ENCODE results near the gene PANK2.
"Not testable (repeated sequence)": the region's sequence is repeated elsewhere in the genome, so short reads cannot be mapped to it uniquely, and the experiment has no call there.

PANK2 gene

GRCh38 chr20:3925899-3926638, 36.9 kb downstream of the PANK2 start:
- in situ Hi-C loops (cut with MboI; ENCODE audit: low sequenced_read_pairs), result no loop called here

DNA sequence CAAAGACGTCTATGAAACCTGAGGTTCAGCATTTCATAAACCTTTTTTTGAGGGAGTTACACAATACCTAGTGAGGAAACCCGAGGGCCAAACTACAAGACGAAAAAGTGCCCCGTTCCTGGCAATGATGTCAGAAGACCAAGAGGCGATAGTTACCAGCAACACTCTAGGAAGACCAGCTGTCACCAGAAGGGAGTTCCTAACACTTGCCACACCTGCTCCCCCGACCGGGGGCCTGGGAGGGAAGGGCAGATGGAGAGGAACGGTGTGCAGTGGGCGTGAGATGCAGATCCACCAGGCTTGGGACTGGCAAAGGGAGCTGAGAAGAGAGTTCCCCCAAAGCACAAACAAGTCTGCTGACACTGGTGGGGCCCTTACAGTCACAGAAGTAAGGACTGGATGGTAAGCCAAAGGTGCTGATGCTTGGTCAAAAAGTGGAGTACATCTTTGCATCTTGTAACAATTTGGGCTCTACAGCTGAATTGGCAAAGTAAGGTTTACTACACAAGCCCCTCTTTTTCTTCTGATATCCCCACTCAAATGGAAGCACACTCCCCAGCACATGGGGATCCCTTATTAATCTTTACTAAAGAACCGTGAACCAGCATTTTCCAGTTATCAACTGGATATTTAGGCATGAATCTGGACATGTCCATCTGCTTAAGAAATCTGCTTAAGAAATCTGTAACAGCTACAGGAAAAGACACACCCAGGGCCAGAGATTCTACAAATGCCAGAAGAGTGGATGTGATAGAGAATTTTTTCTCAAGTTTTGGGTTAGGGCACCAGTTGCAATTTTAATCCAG, 38.5 kb downstream of the PANK2 start:
- in situ Hi-C loops (cut with MboI; ENCODE audit: low sequenced_read_pairs), result no loop called here

GRCh38 chr20:3929713-3930060, 40.5 kb downstream of the PANK2 start:
- in situ Hi-C loops (cut with MboI; ENCODE audit: low sequenced_read_pairs), result no loop called here

- in situ Hi-C loops (cut with MboI; ENCODE audit: low sequenced_read_pairs), result no loop called here
Measured at GRCh38 chr20:3930265-3931206, 41.3 kb downstream of the PANK2 start.

DNA sequence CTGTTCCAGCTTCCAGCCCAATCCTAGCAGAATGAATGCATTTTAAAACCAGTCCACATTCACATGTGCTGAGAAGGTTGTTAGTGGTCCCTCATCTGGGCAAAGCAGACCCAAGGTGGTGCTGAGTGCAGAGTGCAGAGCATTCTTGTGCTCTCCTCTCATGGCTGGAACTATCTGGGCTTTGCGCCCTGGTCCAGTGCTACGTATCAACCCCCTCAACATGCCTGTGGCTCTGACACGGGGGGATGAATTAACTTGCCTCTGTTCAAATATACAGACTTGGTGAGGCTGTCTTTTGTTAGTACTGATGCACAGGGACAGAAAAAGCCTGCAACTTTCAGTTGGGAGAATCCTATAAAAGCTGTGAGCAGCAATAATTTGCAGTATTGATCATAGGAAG, 42.5 kb downstream of the PANK2 start:
- in situ Hi-C loops (cut with MboI; ENCODE audit: low sequenced_read_pairs), result no loop called here

- in situ Hi-C loops (cut with MboI; ENCODE audit: low sequenced_read_pairs), result no loop called here
Measured at GRCh38 chr20:3932277-3932676, 43.1 kb downstream of the PANK2 start.

DNA sequence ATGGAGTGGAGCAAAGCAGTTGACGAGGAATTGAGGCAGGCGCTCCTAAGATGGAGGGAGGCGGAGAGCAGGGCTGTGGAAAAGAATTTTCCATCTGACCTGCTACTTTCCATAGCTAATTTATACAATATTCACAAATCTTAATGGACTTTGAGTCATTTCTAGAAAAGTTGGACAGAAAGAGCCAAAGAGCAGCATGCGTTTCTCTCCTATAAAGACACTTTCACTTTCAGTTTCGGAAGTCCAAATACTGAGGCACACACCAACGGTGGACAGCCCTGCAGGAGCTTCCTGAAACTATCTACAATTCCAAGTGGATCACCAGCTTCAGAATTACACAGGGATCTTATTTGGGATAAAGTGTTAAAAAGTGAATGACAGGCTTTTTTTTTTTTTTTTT, 43.5 kb downstream of the PANK2 start:
- in situ Hi-C loops (cut with MboI; ENCODE audit: low sequenced_read_pairs), result no loop called here

DNA sequence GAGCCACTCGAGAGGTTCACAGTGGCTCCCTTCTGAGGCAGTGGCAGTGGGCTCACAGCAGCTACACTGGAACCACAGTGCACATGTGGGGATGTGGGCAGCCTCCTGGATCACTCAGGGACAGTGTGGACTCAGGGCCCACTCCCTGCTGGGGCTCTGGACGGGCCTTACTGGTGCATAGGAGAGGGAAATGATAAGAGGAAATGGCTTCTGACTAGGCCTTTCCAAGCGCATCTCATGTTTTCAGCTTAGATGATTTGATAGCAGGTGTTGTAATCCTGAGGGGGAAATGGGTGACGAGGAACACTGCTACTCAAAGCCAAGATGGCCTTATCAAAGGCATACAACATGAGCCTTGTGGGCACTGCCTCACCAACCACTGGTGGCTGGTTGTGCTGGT, 44.0 kb downstream of the PANK2 start:
- in situ Hi-C loops (cut with MboI; ENCODE audit: low sequenced_read_pairs), result no loop called here

DNA sequence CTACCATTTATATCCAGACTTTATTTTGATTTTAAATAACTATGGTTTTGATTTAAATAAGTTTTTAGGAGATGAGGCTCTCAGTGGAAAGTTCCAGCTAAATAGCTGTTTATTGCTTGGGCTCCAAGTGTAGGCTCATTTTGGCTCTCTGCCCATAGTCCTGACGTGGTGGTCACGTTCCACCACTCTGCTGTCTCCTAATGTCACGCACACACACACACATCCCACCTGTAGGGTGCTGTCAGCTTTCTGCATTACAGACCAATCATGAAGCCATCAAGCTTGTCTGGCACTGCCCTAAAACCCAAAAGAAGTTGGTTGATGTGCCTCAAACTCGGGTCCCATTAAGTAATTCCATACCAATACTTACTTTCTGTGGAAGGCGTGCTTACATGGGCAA, 45.4 kb downstream of the PANK2 start:
- in situ Hi-C loops (cut with MboI; ENCODE audit: low sequenced_read_pairs), result no loop called here

DNA sequence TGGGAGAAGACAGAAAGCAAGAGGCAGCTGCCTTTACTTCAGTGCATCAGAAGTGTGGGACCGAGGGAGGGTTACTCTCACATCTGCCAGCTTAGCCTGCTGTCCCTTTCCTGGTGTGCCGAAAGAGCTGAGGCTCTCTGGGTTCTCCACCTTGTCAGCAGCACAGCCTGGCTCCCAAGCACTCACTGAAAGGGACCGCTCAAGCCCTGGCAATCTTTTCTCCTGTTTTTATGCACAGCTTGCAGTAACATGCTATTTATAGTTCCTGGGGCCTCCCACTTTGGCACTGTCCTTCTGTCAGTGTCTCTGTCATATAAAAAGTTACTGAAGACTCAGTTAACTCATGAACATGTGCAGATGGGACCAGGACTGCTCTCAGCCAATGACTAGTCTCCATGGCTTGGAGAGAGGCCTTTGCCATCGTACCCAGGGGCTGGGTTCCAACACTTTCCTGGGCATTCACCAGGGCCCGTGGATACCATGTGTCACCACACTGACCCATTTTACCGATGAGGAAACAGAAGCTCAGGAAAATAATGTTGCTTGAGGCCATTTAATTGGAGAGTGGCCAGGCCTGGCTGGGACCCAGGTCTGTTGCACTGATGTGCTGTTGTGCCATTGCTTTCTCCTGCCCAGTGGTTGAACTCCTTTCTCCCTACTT, 46.2 kb downstream of the PANK2 start:
- in situ Hi-C loops (cut with MboI; ENCODE audit: low sequenced_read_pairs), result no loop called here

DNA sequence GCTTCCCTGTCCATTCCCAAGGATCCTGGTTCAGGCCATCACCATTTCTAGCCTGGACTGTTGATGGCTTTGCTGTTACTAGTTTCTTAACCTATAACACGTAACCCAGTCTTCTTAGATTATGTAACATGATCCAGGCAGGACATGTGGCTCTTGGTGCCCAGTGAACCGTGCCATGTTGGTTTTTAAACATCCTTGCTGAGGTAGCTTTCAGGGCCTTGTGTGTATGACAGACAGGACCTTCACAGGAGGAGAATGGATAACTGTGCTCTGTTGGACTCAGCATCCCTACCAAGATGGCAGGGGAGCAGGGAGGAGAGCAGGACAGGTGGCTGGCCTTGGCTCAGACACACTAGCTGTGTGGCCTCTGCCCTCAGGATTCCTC, 46.8 kb downstream of the PANK2 start:
- in situ Hi-C loops (cut with MboI; ENCODE audit: low sequenced_read_pairs), result no loop called here

- in situ Hi-C loops (cut with MboI; ENCODE audit: low sequenced_read_pairs), result no loop called here
Measured at GRCh38 chr20:3937618-3938017, 48.4 kb downstream of the PANK2 start.

DNA sequence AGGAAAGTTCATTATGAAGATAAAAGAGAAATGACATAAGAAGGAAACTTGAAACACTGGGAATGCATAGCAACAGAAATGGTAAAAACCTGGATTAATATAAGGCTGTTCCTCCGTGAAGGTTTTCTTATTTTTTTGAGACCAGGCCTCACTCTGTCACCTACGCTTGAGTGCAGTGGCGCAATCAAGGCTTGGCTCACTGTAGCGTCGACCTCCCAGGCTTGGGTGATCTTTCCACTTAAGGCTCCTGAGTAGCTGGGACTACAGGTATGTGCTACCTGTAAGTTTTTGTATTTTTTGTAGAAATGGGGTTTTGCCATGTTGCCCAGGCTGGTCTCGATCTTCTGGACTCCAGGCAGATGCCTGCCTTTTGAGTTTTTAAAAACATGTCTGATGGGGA, 51.7 kb downstream of the PANK2 start:
- in situ Hi-C loops (cut with MboI; ENCODE audit: low sequenced_read_pairs), result no loop called here

DNA sequence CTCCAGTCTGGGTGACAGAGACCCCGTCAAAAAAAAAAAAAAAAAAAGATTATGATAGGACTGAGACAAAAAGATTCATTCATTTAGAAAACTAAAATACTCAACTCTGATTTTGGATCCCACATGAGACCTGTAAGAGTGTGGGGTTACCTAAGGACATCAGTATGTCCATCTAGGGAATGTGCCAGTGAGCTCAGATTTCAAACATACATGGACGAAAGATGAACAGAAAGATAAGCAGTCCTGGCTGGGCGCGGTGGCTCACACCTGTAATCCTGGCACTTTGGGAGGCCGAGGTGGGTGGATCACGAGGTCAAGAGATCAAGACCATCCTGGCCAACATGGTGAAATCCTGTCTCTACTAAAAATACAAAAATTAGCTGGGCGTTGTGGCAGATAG, 57.5 kb downstream of the PANK2 start:
- in situ Hi-C loops (cut with MboI; ENCODE audit: low sequenced_read_pairs), result not testable (repeated sequence)

DNA sequence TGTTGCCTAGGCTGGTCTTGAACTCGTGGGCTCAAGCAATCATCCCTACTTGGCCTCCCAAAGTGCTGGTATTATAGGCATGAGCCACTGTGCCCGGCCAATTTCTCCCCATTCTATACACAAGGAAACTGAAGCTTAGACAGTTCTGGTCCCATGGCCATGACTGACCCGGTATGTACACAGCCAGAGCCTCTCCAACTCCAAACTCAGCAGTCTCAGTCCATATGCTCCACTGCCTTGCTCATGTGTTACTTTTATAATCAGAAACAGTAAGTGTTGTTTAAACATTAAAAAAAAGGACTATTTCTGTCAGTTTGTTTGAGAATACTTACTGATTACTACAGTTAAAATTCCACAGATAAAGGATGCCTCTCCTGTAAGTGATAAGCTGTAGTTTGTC, 75.5 kb downstream of the PANK2 start:
- in situ Hi-C loops (cut with MboI; ENCODE audit: low sequenced_read_pairs), result no loop called here

DNA sequence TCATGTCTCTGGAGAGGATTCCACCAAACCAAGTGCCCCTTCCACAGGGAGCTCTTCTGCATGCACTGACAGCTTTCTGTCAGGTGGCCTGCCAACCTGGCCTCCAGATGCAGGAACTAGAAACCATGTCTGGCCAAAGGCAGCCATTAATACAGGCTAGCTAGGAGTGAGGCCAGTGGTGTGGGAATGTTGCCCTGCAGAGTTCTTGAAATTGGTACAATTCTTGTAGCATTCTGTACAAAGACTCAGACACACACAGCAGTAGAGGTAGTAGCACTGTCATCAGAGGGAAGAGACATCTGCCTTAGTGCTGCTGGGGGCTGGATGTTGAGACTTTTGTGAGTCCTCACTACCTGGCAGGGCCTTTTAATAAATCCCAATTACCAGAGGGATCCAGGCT, 77.4 kb downstream of the PANK2 start:
- in situ Hi-C loops (cut with MboI; ENCODE audit: low sequenced_read_pairs), result no loop called here

DNA sequence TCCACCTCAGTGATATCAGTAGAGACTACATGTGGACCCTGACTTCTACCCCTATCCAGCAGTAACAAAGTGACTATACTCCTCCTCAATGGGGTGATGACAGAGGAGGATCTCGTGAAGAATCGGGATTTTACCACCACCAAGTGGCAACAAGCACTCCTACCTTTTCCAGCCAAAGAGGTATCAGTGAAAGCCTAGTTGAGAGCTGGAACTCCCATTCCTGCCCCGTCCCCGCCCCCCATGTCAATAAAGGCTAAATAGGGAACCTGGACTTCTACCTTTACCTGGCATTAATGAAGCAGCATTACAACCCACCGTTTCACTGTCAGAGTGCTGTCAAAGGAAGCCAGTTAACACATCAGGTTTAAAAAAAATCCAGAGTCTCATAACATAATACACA, 80.8 kb downstream of the PANK2 start:
- in situ Hi-C loops (cut with MboI; ENCODE audit: low sequenced_read_pairs), result no loop called here

DNA sequence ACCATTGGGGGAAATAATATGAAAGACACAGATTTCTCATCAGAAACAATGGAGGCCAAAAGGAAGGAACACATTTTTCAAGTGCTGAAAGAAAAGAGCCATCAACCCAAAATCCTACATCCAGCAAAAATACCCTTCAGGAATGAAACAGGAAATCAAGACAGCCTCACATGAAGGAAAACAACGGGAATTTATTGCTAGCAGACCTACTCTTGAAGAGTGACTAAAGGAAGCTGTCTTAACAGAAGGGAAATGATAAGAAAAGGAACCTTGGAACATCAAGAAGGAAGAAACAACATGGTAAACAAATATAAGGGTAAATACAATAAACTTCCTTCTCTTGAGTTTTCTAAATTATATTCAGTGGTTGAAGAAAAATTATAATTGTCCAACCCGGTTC, 82.0 kb downstream of the PANK2 start:
- in situ Hi-C loops (cut with MboI; ENCODE audit: low sequenced_read_pairs), result no loop called here

DNA sequence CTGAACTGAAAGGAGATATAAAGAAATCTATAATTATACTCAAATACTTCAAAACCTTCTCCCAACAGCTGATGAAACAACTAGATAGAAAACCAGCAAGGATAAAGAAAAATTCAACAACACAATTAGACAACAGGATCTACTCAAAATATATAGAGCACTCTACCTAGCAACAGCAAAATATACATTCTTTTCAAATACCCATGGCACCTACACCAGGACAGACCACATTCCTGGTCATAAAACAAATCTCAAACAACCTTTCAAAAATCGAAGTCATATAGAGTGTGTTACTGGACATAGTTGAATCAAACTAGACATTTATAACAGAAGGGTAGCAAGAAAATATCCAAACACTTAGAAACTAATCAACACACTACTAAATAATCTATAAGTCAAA, 83.0 kb downstream of the PANK2 start:
- in situ Hi-C loops (cut with MboI; ENCODE audit: low sequenced_read_pairs), result no loop called here

DNA sequence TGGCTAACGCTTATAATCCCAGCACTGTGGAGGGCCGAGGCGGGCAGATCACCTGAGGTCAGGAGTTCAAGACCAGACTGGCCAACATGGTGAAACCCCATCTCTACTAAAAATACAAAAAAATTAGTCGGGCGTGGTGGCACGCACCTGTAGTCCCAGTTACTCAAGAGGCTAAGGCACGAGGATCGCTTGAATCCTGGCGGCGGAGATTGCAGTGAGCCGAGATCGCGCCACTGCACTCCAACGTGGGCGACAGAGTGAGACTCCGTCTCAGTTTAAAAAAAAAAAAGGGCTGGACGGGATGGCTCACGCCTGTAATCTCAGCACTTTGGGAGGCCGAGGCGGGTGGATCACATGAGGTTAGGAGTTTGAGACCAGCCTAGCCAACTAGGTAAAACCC, 83.4 kb downstream of the PANK2 start:
- in situ Hi-C loops (cut with MboI; ENCODE audit: low sequenced_read_pairs), result not testable (repeated sequence)

GRCh38 chr20:3973705-3974104, 84.5 kb downstream of the PANK2 start:
- in situ Hi-C loops (cut with MboI; ENCODE audit: low sequenced_read_pairs), result no loop called here

All from HL-60/S4 (cell line).